IMR-90 (cell line): ENCODE measurements around the gene SLC12A4.

Source experiments
- FOS ChIP-seq: fragments of 150-350 bp; IDR thresholded peaks from 2 replicates; pipeline ENCODE4 v1.6.1; 2016; ENCODE audit warnings: low read depth, low read length
- MAFK ChIP-seq: IDR thresholded peaks from 2 replicates; pipeline ENCODE4 v1.6.1; 2012; ENCODE audit warnings: low read depth, low read length, improper control_type of control experiment
- NFE2L2 ChIP-seq: fragments of 150-350 bp; IDR thresholded peaks from 2 replicates; pipeline ENCODE4 v1.6.1; 2016; ENCODE audit warnings: low read depth, mild to moderate bottlenecking, low read length
- POLR2A ChIP-seq: IDR thresholded peaks from 2 replicates; pipeline ENCODE4 v1.6.1; 2012; ENCODE audit warnings: mild to moderate bottlenecking, low read depth, low read length
- RAD21 ChIP-seq: IDR thresholded peaks from 2 replicates; pipeline ENCODE4 v1.6.1; 2012; ENCODE audit warnings: low read length, improper control_type of control experiment
- TF ChIP-seq, protein P1 (sequence below): conservative IDR thresholded peaks from 2 replicates; pipeline ENCODE4 v1.5.1; 2012; ENCODE audit warnings: mild to moderate bottlenecking, low read depth, low read length, improper control_type of control experiment
- TF ChIP-seq, protein P2 (sequence below): fragments of 150-350 bp; IDR thresholded peaks from 2 replicates; pipeline ENCODE4 v1.6.1; 2017; ENCODE audit warnings: mild to moderate bottlenecking, antibody characterized with exemption, low read length, low read depth
- TF ChIP-seq, protein P3 (sequence below): fragments of 150-350 bp; IDR thresholded peaks from 2 replicates; pipeline ENCODE4 v1.6.1; 2016; ENCODE audit warnings: low read depth, mild to moderate bottlenecking, low read length, moderate library complexity, borderline replicate concordance

DNA sequence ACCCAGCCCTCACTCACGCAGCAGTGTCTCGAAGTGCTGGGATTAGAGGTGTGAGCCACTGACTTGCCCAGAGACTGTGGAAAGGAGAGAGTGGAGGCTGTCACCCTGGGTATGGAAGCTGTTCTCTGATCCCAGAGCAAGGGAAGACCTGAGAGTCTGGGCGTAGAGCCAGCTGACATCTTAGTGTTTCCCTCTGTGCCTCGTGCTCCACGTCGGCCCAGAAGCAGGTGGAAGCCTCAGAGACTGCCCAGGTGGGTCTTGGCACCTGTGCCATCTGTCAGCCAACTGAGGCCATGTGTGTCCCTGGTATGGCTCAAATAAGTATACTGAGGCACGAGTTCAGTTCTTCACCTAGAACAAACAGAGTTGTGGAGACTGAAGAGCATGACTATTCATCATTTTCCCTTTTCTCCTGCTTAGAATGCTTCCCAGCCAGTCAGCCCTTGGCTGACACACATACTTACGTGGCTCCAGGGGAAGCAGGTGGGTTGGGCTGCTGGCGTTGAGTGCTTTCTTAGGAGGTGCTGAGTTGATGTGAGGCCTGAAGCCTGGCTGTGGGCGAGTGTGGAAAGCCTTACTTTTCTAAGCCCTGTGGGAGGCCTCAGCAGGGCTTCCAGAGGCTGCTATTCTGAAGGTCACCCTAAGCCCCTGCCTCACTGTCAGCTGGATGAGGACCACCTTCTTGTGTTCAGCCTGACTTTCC lies 44.9 kb downstream of the SLC12A4 start:
- TF ChIP-seq, protein P1, sequence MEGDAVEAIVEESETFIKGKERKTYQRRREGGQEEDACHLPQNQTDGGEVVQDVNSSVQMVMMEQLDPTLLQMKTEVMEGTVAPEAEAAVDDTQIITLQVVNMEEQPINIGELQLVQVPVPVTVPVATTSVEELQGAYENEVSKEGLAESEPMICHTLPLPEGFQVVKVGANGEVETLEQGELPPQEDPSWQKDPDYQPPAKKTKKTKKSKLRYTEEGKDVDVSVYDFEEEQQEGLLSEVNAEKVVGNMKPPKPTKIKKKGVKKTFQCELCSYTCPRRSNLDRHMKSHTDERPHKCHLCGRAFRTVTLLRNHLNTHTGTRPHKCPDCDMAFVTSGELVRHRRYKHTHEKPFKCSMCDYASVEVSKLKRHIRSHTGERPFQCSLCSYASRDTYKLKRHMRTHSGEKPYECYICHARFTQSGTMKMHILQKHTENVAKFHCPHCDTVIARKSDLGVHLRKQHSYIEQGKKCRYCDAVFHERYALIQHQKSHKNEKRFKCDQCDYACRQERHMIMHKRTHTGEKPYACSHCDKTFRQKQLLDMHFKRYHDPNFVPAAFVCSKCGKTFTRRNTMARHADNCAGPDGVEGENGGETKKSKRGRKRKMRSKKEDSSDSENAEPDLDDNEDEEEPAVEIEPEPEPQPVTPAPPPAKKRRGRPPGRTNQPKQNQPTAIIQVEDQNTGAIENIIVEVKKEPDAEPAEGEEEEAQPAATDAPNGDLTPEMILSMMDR, result no peak
- TF ChIP-seq FOS (no peak), RAD21 (no peak), POLR2A (no peak), MAFK (no peak), NFE2L2 (no peak)
- TF ChIP-seq, protein P2, sequence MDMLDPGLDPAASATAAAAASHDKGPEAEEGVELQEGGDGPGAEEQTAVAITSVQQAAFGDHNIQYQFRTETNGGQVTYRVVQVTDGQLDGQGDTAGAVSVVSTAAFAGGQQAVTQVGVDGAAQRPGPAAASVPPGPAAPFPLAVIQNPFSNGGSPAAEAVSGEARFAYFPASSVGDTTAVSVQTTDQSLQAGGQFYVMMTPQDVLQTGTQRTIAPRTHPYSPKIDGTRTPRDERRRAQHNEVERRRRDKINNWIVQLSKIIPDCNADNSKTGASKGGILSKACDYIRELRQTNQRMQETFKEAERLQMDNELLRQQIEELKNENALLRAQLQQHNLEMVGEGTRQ, result no peak
- TF ChIP-seq, protein P3, sequence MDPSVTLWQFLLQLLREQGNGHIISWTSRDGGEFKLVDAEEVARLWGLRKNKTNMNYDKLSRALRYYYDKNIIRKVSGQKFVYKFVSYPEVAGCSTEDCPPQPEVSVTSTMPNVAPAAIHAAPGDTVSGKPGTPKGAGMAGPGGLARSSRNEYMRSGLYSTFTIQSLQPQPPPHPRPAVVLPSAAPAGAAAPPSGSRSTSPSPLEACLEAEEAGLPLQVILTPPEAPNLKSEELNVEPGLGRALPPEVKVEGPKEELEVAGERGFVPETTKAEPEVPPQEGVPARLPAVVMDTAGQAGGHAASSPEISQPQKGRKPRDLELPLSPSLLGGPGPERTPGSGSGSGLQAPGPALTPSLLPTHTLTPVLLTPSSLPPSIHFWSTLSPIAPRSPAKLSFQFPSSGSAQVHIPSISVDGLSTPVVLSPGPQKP, result no peak
